ENCODE data around the gene POP4. TPM values are rescaled to one million over a fixed set of nuclear protein-coding genes. Genes with fewer than 3 reads are reported as not detected.

Gene POP4
- total RNA-seq, 4 donors from 2014 or later = 52.8 to 73.5 (median 71.5) TPM

DNA sequence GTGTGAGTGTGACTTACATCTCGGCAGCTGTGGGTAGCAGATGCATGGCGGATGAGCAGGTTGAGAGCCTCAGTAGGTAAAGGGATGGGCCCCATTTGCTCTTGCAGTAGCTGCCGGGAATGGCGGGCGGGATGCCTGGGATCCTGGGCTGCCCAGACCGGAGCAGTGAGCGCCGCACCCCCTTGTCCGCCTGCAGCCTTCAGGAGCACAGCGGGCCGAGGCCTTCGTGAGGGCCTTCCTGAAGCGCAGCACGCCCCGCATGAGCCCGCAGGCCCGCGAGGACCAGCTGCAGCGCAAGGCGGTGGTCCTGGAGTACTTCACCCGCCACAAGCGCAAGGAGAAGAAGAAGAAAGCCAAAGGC, 4.1 kb downstream of the POP4 start:
- Histone ChIP-seq H3K27me3 (no peaks in the 10 kb centered on the region), H3K27ac (replicated peaks in 1 of 4) (no peak overlapping the region), H3K4me3 (no peak overlapping the region), H3K36me3 (peaks cover 50 to 66% (median 59%) of the 10 kb centered on the region in 4 donors), H3K4me1 (peaks cover 12 to 33% (median 24%) of the 10 kb centered on the region in 4 donors), H3K9me3 (no peaks in the 10 kb centered on the region)
- intact Hi-C loops (cut with DNase I) = loop anchor here (1.0 kb wide), 2 partner anchors 81 to 106 kb away; no protein-coding TSS in a partner anchor
- no peak for TF ChIP-seq POLR2AphosphoS5 (IDR thresholded peaks at IDR 0.05)
- TF ChIP-seq CTCF (IDR thresholded peaks at IDR 0.05) = no peak
- TF ChIP-seq EP300 (IDR thresholded peaks at IDR 0.05) = no peak
- no peak for TF ChIP-seq POLR2A (IDR thresholded peaks at IDR 0.05; ENCODE audit: low read depth)
- no peak for DNase-seq (ENCODE audit: extremely low spot score)
- 76% methylated on average over 3 of the region's 22 CpGs for WGBS

- peaks cover 54 to 71% (median 64%) of the 10 kb centered on the region in 4 donors for H3K36me3 ChIP-seq
- WGBS = 35% methylated on average over 18 of the region's 19 CpGs
- no peak overlapping the region for H3K27ac ChIP-seq (replicated peaks in 1 of 4)
These were observed 4.6 kb downstream of the POP4 start for GRCh38 chr19:29610574-29611271.

DNA sequence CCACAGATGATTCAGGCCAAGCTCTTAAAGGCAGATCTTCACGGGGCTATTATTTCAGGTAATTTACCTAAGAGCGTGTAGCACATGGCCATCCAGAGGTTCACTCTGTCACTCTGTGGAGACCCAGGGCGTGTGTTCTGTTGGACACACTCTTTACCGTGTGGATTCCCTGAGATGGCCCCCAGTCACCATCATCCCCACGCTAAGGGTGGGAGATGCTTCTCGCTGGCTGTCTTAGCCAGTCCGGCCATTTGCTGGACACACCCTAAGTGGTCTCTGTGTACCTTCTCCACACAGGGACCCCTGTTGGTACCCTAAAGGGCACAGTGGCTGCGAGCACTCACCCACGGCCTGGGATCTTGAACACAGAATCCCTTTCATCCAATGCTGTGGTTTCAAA, 6.0 kb downstream of the POP4 start:
- H3K27me3 ChIP-seq = no peaks in the 10 kb centered on the region
- 93% methylated on average over 8 of the region's 9 CpGs for WGBS
- DNase-seq (ENCODE audit: extremely low spot score) = no peak
- H3K9me3 ChIP-seq = no peaks in the 10 kb centered on the region
- H3K27ac ChIP-seq (replicated peaks in 1 of 4) = no peak overlapping the region
- peaks cover 61 to 85% (median 76%) of the 10 kb centered on the region in 4 donors for H3K36me3 ChIP-seq
- TF ChIP-seq EP300 (IDR thresholded peaks at IDR 0.05) = no peak
- TF ChIP-seq POLR2AphosphoS5 (IDR thresholded peaks at IDR 0.05) = no peak
- peaks cover 3 to 19% (median 13%) of the 10 kb centered on the region in 4 donors for H3K4me1 ChIP-seq
- no peak overlapping the region for H3K4me3 ChIP-seq
- intact Hi-C loops (cut with DNase I) = no loop called here

More at GRCh38 chr19:29610574-29611271, 4.6 kb downstream of the POP4 start:
- intact Hi-C loops (cut with DNase I) = loop anchor here (1.0 kb wide), 2 partner anchors 81 to 106 kb away; no protein-coding TSS in a partner anchor
- no peaks in the 10 kb centered on the region for H3K27me3 ChIP-seq
- DNase-seq (ENCODE audit: extremely low spot score) = peak; percentile 93
- peaks cover 9 to 27% (median 20%) of the 10 kb centered on the region in 4 donors for H3K4me1 ChIP-seq
- H3K9me3 ChIP-seq = no peaks in the 10 kb centered on the region
- H3K4me3 ChIP-seq = no peak overlapping the region
- TF ChIP-seq POLR2AphosphoS5 (IDR thresholded peaks at IDR 0.05) (peak in 1 of 2 donors; percentile 69), CTCF (IDR thresholded peaks at IDR 0.05) (peak; percentile 85 to 92 (median 86)), EP300 (IDR thresholded peaks at IDR 0.05) (no peak), POLR2A (IDR thresholded peaks at IDR 0.05; ENCODE audit: low read depth) (no peak)

- H3K4me3 ChIP-seq = no peak overlapping the region
- no peaks in the 10 kb centered on the region for H3K27me3 ChIP-seq
- H3K27ac ChIP-seq (replicated peaks in 1 of 4) = no peak overlapping the region
- peaks cover 61 to 85% (median 76%) of the 10 kb centered on the region in 4 donors for H3K36me3 ChIP-seq
- 86% methylated on average over 21 of the region's 21 CpGs for WGBS
- H3K9me3 ChIP-seq = no peaks in the 10 kb centered on the region
- peaks cover 0 to 13% (median 11%) of the 10 kb centered on the region in 4 donors for H3K4me1 ChIP-seq
- no peak for DNase-seq (ENCODE audit: extremely low spot score)
- intact Hi-C loops (cut with DNase I) = no loop called here
- TF ChIP-seq POLR2A (IDR thresholded peaks at IDR 0.05; ENCODE audit: low read depth) = no peak
- no peak for TF ChIP-seq CTCF (IDR thresholded peaks at IDR 0.05)
- no peak for TF ChIP-seq POLR2AphosphoS5 (IDR thresholded peaks at IDR 0.05)
- no peak for TF ChIP-seq EP300 (IDR thresholded peaks at IDR 0.05)
These were observed 6.9 kb downstream of the POP4 start for GRCh38 chr19:29612801-29613595.

DNA sequence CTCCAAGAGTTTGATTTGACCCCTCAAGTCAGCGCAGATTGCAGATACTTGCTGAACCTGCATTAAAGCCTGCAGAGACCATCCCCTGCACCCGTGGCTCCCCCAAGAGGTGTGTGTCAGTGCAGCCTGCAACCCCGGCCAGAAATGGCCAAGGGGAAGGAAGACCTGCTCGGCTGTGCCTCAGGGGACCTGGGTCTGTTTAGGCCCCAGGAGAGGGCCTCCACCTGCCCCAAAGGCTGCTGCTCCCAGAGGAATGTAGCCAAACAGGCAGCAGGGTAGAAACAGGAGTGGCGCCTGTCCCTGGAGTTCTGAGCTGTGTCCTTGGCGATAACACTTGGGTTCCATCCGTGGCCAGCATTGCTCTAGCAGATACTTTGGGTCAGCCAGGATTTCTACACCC, 8.0 kb downstream of the POP4 start:
- WGBS = 96% methylated on average over 5 of the region's 7 CpGs
- no peak for TF ChIP-seq CTCF (IDR thresholded peaks at IDR 0.05)
- no peak for TF ChIP-seq EP300 (IDR thresholded peaks at IDR 0.05)
- no peak for TF ChIP-seq POLR2AphosphoS5 (IDR thresholded peaks at IDR 0.05)
- no peak for TF ChIP-seq POLR2A (IDR thresholded peaks at IDR 0.05; ENCODE audit: low read depth)
- Histone ChIP-seq H3K27me3 (no peaks in the 10 kb centered on the region), H3K27ac (replicated peaks in 1 of 4) (no peak overlapping the region), H3K36me3 (peaks cover 55 to 79% (median 71%) of the 10 kb centered on the region in 4 donors), H3K4me3 (no peak overlapping the region), H3K4me1 (peaks cover 0 to 13% (median 11%) of the 10 kb centered on the region in 4 donors), H3K9me3 (no peaks in the 10 kb centered on the region)
- intact Hi-C loops (cut with DNase I) = no loop called here
- DNase-seq (ENCODE audit: extremely low spot score) = no peak

Measured in esophagus muscularis mucosa (tissue), 4 donors.